Liver (tissue), 9 donors: ENCODE results near the gene SMAD9. TPM values are rescaled to one million over a fixed set of nuclear protein-coding genes. Genes with fewer than 3 reads are reported as not detected.
"Not testable (repeated sequence)": the region's sequence is repeated elsewhere in the genome, so short reads cannot be mapped to it uniquely, and the experiment has no call there.

Experiments used
- DNase-seq: peaks from one replicate; pipeline ENCODE4 v3.0.0-alpha.2; 2017; ENCODE audit warnings: low spot score
- H3K27ac ChIP-seq, 2 donors: one replicate each; pipeline ENCODE4 v1.7.0; 2013; ENCODE audit warnings: inconsistent platforms in 2 of 2, low read length in 2 of 2, control low read depth in 1 of 2, low read depth in 1 of 2, mild to moderate bottlenecking in 1 of 2
- H3K27me3 ChIP-seq, 4 donors: one replicate each; pipeline versions ENCODE4 v1.6.1 to v1.7.0; 2013; ENCODE audit warnings: low read length in 3 of 4, inconsistent platforms in 1 of 4, mild to moderate bottlenecking in 1 of 4, moderate library complexity in 1 of 4; ENCODE audit not compliant: control insufficient read depth in 4 of 4, insufficient read depth in 4 of 4
- H3K36me3 ChIP-seq, 4 donors: one replicate each; pipeline versions ENCODE4 v1.6.1 to v1.7.0; 2013; ENCODE audit warnings: low read length in 3 of 4, mild to moderate bottlenecking in 3 of 4, low read depth in 1 of 4, moderate library complexity in 1 of 4; ENCODE audit not compliant: control insufficient read depth in 4 of 4, insufficient read depth in 3 of 4
- H3K4me1 ChIP-seq, 4 donors: one replicate each; pipeline versions ENCODE4 v1.6.1 to v1.7.0; 2013; ENCODE audit warnings: low read length in 3 of 4, mild to moderate bottlenecking in 3 of 4, moderate library complexity in 1 of 4; ENCODE audit not compliant: control insufficient read depth in 4 of 4, insufficient read depth in 4 of 4
- H3K4me3 ChIP-seq, 3 donors: one replicate each; pipeline versions ENCODE4 v1.6.1 to v1.7.0; 2013; ENCODE audit warnings: low read length in 3 of 3, control low read depth in 1 of 3, low read depth in 1 of 3, mild to moderate bottlenecking in 1 of 3
- H3K9ac ChIP-seq, 2 donors: one replicate each; pipeline ENCODE4 v1.7.0; 2013; ENCODE audit warnings: low read length in 2 of 2, mild to moderate bottlenecking in 2 of 2, moderate library complexity in 2 of 2, control low read depth in 1 of 2, low read depth in 1 of 2
- H3K9me3 ChIP-seq, 4 donors: one replicate each; pipeline versions ENCODE4 v1.6.1 to v1.7.0; 2013; ENCODE audit warnings: low read length in 3 of 4; ENCODE audit not compliant: control insufficient read depth in 4 of 4
- ATF3 ChIP-seq: IDR thresholded peaks from 2 replicates; pipeline ENCODE4 v1.6.1; 2016; ENCODE audit warnings: antibody characterized with exemption
- CTCF ChIP-seq: fragments of 150-350 bp; IDR thresholded peaks from 2 replicates; pipeline ENCODE4 v1.5.1; 2017; ENCODE audit warnings: improper control_type of control experiment, low read depth, low read length; ENCODE audit not compliant: missing input control
- EGR1 ChIP-seq, 2 donors: IDR thresholded peaks; 2 replicates each; pipeline ENCODE4 v1.6.1; 2016 to 2018; ENCODE audit warnings: antibody characterized with exemption in 2 of 2, low read depth in 2 of 2
- FOXA1 ChIP-seq: IDR thresholded peaks from 2 replicates; pipeline ENCODE4 v1.6.1; 2016; ENCODE audit warnings: antibody characterized with exemption
- FOXA2 ChIP-seq: IDR thresholded peaks from 2 replicates; pipeline ENCODE4 v1.6.1; 2016; ENCODE audit warnings: antibody characterized with exemption
- GABPA ChIP-seq, 2 donors: IDR thresholded peaks in 1 of 2; conservative IDR thresholded peaks in 1 of 2; 2 replicates each; pipeline ENCODE4 v1.6.1; 2016; ENCODE audit warnings: antibody characterized with exemption in 2 of 2, mild to moderate bottlenecking in 1 of 2, moderate library complexity in 1 of 2
- HNF4A ChIP-seq, 2 donors: conservative IDR thresholded peaks; 2 replicates each; pipeline ENCODE4 v1.6.1; 2016; ENCODE audit warnings: antibody characterized with exemption in 2 of 2, mild to moderate bottlenecking in 2 of 2
- HNF4G ChIP-seq: IDR thresholded peaks from 2 replicates; pipeline ENCODE4 v1.6.1; 2016; ENCODE audit warnings: antibody characterized with exemption
- JUND ChIP-seq, 2 donors: IDR thresholded peaks; 2 replicates each; pipeline ENCODE4 v1.6.1; 2016; ENCODE audit warnings: antibody characterized with exemption in 2 of 2
- NR2F2 ChIP-seq: IDR thresholded peaks from 2 replicates; pipeline ENCODE4 v1.6.1; 2016; ENCODE audit warnings: antibody characterized with exemption
- RAD21 ChIP-seq, 2 donors: IDR thresholded peaks; 2 replicates each; pipeline ENCODE4 v1.6.1; 2016; ENCODE audit warnings: antibody characterized with exemption in 2 of 2, mild to moderate bottlenecking in 2 of 2
- REST ChIP-seq: IDR thresholded peaks from 2 replicates; pipeline ENCODE4 v1.6.1; 2016; ENCODE audit warnings: antibody characterized with exemption, mild to moderate bottlenecking
- RXRA ChIP-seq, 2 donors: IDR thresholded peaks; 2 replicates each; pipeline ENCODE4 v1.6.1; 2017 to 2018; ENCODE audit warnings: antibody characterized with exemption in 2 of 2, mild to moderate bottlenecking in 1 of 2
- SP1 ChIP-seq: IDR thresholded peaks from 2 replicates; pipeline ENCODE4 v1.6.1; 2018; ENCODE audit warnings: antibody characterized with exemption, mild to moderate bottlenecking
- TAF1 ChIP-seq: conservative IDR thresholded peaks from 2 replicates; pipeline ENCODE4 v1.6.1; 2016; ENCODE audit warnings: antibody characterized with exemption, mild to moderate bottlenecking
- YY1 ChIP-seq: IDR thresholded peaks from 2 replicates; pipeline ENCODE4 v1.6.1; 2016; ENCODE audit warnings: antibody characterized with exemption, mild to moderate bottlenecking
- ZBTB33 ChIP-seq: IDR thresholded peaks from 2 replicates; pipeline ENCODE4 v1.6.1; 2016; ENCODE audit warnings: antibody characterized with exemption
- WGBS: extraction: QIAGEN DNeasy Blood & Tissue Kit; methylation state at CpG from one replicate; pipeline ENCODE4 v1.1.7; 2013; 5-methylcytosine and 5-hydroxymethylcytosine counted together
- polyA plus RNA-seq, 2 donors: library from polyadenylated mRNA; stranded (reverse) in 1 of 2; unstranded in 1 of 2; fragments of 200-250 nt in 1 of 2; fragments of >200 nt in 1 of 2; fragmentation: Nextera tagmentation in 1 of 2; extraction: Ambion mirVana in 1 of 2; gene quantifications; one replicate each; pipeline versions ENCODE4 v1.2.1 to v1.2.3, GENCODE V29; 2013 to 2015
- total RNA-seq, 2 donors: library from RNA; depleted of rRNA; stranded (reverse); fragments of >200 nt; gene quantifications; one replicate each; pipeline ENCODE4 v1.2.3, GENCODE V29; 2014
- TF ChIP-seq, protein P1 (sequence below): IDR thresholded peaks from 2 replicates; pipeline ENCODE4 v1.6.1; 2016; ENCODE audit warnings: antibody characterized with exemption
- donor health status: healthy.
- donor health status: healthy.
- donor health status: healthy.
- donor health status: healthy.
- donor health status: healthy.

SMAD9 gene
- total and polyA plus RNA-seq, 4 donors: 0.51 to 1.3 (median 0.95) TPM

DNA sequence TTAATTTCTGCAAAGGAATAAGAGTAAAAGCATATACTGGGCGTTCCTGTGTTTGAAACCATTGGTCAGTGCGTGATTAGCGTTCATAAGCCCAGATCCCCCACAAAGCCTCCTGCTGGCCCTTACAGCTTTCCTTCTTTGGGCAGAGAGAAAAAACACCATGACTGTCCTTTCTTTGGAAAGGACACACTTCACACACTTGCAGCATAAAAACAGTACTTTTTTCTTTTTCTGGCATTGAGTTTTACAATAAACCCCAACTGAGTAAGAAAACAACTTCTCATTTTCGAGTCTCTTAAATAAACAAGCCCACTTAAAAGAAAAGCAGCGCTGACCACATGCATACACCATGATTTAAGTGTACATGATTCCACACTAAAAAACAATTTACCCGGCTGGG, 35.8 kb downstream of the SMAD9 start:
- H3K36me3 ChIP-seq: no peaks in the 10 kb centered on the region
- no peak overlapping the region for H3K4me3 ChIP-seq
- no peak overlapping the region for H3K27ac ChIP-seq
- no peaks in the 10 kb centered on the region for H3K9me3 ChIP-seq
- 87% methylated on average over 6 of the region's 6 CpGs for WGBS
- H3K9ac ChIP-seq: no peak overlapping the region
- H3K27me3 ChIP-seq: no peaks in the 10 kb centered on the region
- no peaks in the 10 kb centered on the region for H3K4me1 ChIP-seq
- TF ChIP-seq RAD21 (IDR thresholded peaks at IDR 0.05): no peak
- TF ChIP-seq ZBTB33: no peak
- TF ChIP-seq YY1: no peak
- TF ChIP-seq HNF4G: no peak
- no peak for TF ChIP-seq EGR1 (IDR thresholded peaks at IDR 0.05; ENCODE audit: low read depth in 2 of 2)
- no peak for TF ChIP-seq JUND (IDR thresholded peaks at IDR 0.05)
- no peak for DNase-seq

GRCh38 chr13:36883824-36884223, 36.2 kb downstream of the SMAD9 start:
- H3K4me3 ChIP-seq: no peak overlapping the region
- no peak overlapping the region for H3K27ac ChIP-seq
- no peaks in the 10 kb centered on the region for H3K27me3 ChIP-seq
- H3K9me3 ChIP-seq: no peaks in the 10 kb centered on the region
- H3K9ac ChIP-seq: no peak overlapping the region
- WGBS: 80% methylated on average over 6 of the region's 6 CpGs
- no peaks in the 10 kb centered on the region for H3K36me3 ChIP-seq
- no peaks in the 10 kb centered on the region for H3K4me1 ChIP-seq
- no peak for DNase-seq
- TF ChIP-seq EGR1 (IDR thresholded peaks at IDR 0.05; ENCODE audit: low read depth in 2 of 2) (no peak), REST (no peak), CTCF (no peak), RXRA (IDR thresholded peaks at IDR 0.05) (no peak), GABPA (IDR thresholded peaks at IDR 0.05 in 1 of 2, conservative IDR thresholded peaks at IDR 0.05 in 1 of 2) (no peak), FOXA1 (no peak), RAD21 (IDR thresholded peaks at IDR 0.05) (no peak), NR2F2 (no peak), HNF4G (no peak), FOXA2 (no peak), YY1 (no peak), ZBTB33 (no peak), TAF1 (no peak), ATF3 (no peak), JUND (IDR thresholded peaks at IDR 0.05) (no peak), SP1 (no peak), HNF4A (conservative IDR thresholded peaks at IDR 0.05) (no peak)
- TF ChIP-seq, protein P1, sequence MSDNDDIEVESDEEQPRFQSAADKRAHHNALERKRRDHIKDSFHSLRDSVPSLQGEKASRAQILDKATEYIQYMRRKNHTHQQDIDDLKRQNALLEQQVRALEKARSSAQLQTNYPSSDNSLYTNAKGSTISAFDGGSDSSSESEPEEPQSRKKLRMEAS: no peak

GRCh38 chr13:36883392-36883791, 36.6 kb downstream of the SMAD9 start:
- not testable (repeated sequence) for H3K9me3 ChIP-seq, H3K4me3 ChIP-seq, H3K4me1 ChIP-seq, H3K9ac ChIP-seq, H3K27ac ChIP-seq, H3K27me3 ChIP-seq, DNase-seq, H3K36me3 ChIP-seq
- WGBS: 90% methylated on average over 5 of the region's 5 CpGs
